NCI-H2196 treated with DMSO at 0.1 percent for 48 hours (cell line): ENCODE results near the gene PYCR2.
A peak's percentile ranks its signal among the peaks of the same experiment; 100 is the strongest.
"Not testable (repeated sequence)": the region's sequence is repeated elsewhere in the genome, so short reads cannot be mapped to it uniquely, and the experiment has no call there.

Experiments
- DNase-seq: peaks from one replicate; lab custom pipeline; 2025; ENCODE audit not compliant: unreplicated experiment; lab: John Stamatoyannopoulos, UW

PYCR2 gene

GRCh38 chr1:225892307-225892706, 31.7 kb downstream of the PYCR2 start:
- no peak for DNase-seq

GRCh38 chr1:225891229-225891972, 32.6 kb downstream of the PYCR2 start:
- no peak for DNase-seq

GRCh38 chr1:225890346-225891228, 33.5 kb downstream of the PYCR2 start:
- DNase-seq = no peak

GRCh38 chr1:225889743-225890142, 34.3 kb downstream of the PYCR2 start:
- no peak for DNase-seq

GRCh38 chr1:225888898-225889601, 35.0 kb downstream of the PYCR2 start, which contains the start of gene LEFTY1:
LEFTY1 (minus strand) TSS chr1:225889146; CDS start chr1:225889066, 80 bp downstream.
- no peak for DNase-seq

- no peak for DNase-seq
Measured at GRCh38 chr1:225888289-225888897, 35.7 kb downstream of the PYCR2 start.

DNA sequence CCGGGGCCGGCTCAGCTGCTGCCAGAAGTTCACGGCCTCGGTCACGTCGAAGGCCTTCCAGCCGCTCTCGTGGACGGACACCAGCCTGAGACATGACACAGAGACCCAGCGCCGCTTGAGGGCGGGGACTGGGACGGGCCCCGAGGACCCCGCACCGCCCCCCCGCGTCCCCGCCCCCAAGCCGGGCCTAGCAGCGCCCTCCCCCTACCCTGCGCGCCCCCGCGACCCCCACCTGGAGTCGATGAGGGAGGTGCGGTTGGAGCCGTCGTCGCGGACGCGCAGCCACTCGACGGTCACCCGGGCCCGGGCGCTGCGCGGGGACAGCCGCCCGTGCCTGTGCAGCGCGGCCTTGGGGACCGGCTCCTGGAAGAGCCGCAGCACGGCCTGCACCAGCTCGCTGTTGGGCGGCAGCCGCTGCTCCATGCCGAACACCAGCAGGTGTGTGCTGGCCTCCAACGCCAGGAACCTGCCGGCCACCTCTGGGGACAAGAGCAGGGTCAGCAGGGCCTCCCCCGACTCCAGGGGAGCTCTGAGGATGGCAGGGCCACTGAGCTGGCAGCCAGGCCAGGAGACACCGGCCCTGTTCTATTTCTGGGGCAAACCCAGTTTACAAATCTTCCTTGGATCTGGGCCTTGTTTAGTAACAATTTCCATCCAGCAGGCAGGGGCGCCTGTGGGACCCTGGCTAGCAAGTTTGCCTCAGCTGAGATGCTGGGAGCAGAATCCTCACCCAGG, 36.3 kb downstream of the PYCR2 start:
- not testable (repeated sequence) for DNase-seq

GRCh38 chr1:225887030-225887314, 37.1 kb downstream of the PYCR2 start:
- DNase-seq = no peak

GRCh38 chr1:225886159-225887029, 37.7 kb downstream of the PYCR2 start:
- DNase-seq = no peak

DNA sequence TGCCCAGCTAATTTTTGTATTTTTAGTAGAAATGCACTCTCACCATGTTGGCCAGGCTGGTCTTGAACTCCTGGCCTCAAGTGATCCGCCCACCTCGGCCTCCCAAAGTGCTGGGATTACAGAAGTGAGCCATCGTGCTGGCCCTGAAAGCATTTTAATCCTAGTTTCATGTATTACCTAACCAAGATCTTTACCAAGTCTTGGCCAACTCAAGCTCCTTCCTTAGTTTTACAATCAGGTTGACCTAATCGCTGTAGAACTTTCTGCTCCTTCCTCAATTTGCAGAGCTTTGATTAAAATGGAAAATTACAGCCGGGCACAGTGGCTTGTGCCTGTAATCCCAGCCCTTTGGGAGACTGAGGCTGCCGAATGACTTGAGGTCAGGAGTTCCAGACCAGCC, 38.7 kb downstream of the PYCR2 start:
- DNase-seq = no peak

DNA sequence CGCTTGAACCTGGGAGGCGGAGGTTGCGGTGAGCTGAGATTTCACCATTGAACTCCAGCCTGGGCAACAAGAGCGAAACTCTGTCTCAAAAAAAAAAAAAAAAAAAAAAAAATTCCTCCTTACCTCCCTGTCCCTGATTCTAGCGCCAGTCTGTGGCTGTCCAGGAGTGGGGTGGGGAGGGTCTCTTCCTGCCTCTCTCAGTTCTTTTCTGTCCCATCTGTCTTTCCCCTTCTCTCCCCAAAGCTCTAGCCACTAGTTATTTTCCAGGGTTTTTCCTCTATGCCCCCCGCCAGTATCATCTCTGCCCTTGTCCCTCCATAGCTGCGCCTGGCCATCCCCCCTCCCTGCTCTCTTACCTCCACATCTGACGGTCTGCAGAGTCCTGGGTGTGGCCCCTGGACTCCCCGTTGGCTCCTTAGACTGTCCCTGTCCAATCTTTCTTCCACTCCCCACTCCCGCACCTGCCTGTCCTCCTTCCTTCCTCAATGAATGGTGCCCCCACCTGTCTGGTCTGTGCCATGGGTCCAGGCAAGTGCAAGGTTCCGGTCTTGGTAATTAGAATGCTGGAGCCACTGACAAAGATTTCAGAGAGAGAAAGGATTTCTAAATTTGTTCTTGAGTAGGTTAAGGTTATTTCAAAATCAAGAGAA, 40.3 kb downstream of the PYCR2 start:
- no peak for DNase-seq

GRCh38 chr1:225882694-225883615, 41.1 kb downstream of the PYCR2 start:
- DNase-seq = no peak

- DNase-seq = peak; percentile 47
Measured at GRCh38 chr1:225881959-225882693, 41.9 kb downstream of the PYCR2 start, which contains the start of gene TMEM63A. TMEM63A (minus strand) TSS chr1:225882380; CDS start chr1:225877580, 4,800 bp downstream.

DNA sequence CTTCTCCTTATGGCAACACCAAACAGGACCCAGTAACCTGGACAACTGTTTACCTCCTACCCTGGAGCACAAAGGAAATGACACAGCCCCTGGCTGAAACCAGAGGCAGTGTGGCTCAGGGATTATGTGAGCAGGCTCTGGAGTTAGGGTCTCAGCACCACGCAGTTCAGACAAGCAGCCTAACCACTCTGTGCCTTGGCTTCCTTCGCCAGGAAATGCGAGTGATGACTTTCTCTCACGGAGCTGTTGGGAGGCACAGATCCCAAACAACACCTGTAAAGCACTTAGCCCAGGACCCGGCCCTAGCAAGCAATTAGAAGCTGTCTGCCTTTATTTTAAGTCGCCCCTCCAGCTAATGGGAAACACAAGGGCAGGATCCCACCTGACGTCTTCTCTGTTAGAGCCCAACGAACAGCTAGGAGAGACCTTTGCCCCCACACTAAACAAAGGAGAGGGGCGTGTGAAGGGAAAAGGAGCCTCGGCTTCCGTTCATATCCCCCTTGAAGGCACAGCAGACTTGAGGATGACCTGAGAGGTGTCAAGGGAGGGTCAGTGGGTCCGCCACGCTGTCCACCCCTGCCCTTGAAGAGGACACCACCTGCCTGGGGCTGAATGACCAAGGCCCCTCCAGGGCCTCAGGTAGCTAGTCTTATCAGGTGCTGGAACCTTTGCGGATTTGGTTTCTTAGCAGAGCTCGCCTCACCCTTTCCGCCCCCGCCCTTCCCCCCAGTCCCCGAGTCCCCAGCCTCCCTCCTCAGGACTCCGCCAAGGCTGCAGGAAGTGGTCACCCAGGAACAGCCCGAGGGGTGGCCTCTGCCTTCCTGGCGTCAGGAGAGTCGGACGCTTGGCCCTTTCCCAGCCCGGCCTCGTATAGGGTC, 42.7 kb downstream of the PYCR2 start:
- DNase-seq = no peak

- no peak for DNase-seq
Measured at GRCh38 chr1:225880636-225881035, 43.4 kb downstream of the PYCR2 start.

DNA sequence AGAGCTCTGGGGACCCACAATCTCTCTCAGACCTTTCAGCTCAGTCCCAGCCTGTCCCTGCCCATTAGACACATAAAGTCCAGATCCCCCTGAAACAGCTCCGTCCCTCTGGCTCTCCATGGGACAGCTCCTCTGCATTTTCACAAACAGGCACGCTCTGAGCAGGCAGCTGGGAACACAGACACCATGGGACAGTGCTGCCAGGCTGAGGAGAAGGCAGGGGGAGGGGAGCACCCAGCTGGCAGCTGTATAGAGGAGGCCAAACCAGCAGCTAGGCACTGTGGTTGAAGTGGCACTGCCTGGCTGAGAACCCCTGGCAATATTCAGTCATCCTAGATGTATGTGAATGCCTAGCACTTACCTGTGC, 43.8 kb downstream of the PYCR2 start:
- DNase-seq = peak; percentile 20
